ENCODE data around the gene RIPOR3. TPM values are rescaled to one million over a fixed set of nuclear protein-coding genes. Genes with fewer than 3 reads are reported as not detected.

Gene RIPOR3
- total RNA-seq, 4 donors from 2014 or later = 1.8 to 12.7 (median 4.9) TPM

DNA sequence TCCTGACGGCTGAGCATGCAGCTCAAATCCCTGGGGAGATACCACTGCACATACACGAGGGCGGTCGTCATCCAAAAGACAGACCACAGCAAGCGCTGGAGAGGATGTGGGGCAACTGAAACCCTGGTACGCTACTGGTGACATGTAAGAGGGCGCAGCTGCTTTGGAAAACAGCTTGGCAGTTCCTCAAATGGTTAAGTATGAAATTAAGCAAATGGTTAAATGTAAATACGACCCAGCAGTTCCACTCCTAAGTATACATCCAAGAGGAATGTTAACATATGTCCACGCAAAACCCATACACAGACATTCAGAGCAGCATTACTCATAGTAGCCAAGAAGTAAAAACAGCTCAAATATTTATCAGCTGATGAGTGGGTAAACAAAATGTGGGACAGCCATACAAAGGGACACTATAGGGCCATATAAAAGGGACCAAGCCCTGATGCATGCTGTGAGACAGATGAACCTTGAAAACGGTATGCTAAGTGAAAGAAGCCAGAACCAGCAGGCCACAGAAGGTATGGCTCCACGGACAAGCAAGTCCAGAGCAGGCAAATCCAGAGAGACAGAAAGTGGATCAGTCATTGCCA, 38.5 kb downstream of the RIPOR3 start:
- WGBS, 2 donors = 77 to 81% methylated on average over 11 of the region's 11 CpGs
- no peak overlapping the region for H3K4me3 ChIP-seq (ENCODE audit: low read depth, poor library complexity, severe bottlenecking)
- intact Hi-C loops (cut with DNase I; ENCODE audit: low total_unique reads) = no loop called here
- TF ChIP-seq, protein P1, sequence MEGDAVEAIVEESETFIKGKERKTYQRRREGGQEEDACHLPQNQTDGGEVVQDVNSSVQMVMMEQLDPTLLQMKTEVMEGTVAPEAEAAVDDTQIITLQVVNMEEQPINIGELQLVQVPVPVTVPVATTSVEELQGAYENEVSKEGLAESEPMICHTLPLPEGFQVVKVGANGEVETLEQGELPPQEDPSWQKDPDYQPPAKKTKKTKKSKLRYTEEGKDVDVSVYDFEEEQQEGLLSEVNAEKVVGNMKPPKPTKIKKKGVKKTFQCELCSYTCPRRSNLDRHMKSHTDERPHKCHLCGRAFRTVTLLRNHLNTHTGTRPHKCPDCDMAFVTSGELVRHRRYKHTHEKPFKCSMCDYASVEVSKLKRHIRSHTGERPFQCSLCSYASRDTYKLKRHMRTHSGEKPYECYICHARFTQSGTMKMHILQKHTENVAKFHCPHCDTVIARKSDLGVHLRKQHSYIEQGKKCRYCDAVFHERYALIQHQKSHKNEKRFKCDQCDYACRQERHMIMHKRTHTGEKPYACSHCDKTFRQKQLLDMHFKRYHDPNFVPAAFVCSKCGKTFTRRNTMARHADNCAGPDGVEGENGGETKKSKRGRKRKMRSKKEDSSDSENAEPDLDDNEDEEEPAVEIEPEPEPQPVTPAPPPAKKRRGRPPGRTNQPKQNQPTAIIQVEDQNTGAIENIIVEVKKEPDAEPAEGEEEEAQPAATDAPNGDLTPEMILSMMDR (IDR thresholded peaks at IDR 0.05) = no peak
- TF ChIP-seq POLR2A (IDR thresholded peaks at IDR 0.05) = no peak
- no peak for DNase-seq (ENCODE audit: low spot score in 2 of 2)

DNA sequence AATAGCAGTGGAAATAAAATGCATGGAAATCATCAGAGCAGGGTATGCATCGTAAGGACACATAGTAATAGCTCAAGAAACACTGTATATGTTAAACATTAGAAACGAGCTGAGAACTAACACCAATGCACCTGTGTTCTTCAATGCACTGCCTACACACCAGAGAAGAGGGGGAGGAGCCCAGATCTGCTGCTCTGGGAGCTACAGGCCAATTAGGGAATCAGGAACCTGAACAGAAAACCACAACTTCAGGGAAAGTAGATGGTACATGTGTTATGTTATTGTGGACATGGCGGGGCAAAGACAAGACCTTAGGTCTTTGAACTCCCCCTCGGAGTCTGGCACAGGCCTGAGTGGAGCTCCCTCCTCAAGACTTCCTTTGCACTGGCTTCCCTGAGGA, 39.7 kb downstream of the RIPOR3 start:
- no peak for DNase-seq (ENCODE audit: low spot score in 2 of 2)
- 87 to 93% methylated on average over 4 of the region's 4 CpGs for WGBS, 2 donors
- intact Hi-C loops (cut with DNase I; ENCODE audit: low total_unique reads) = no loop called here
- TF ChIP-seq, protein P1 (IDR thresholded peaks at IDR 0.05) = no peak
- TF ChIP-seq POLR2A (IDR thresholded peaks at IDR 0.05) = no peak
- no peak overlapping the region for H3K4me3 ChIP-seq (ENCODE audit: low read depth, poor library complexity, severe bottlenecking)

DNA sequence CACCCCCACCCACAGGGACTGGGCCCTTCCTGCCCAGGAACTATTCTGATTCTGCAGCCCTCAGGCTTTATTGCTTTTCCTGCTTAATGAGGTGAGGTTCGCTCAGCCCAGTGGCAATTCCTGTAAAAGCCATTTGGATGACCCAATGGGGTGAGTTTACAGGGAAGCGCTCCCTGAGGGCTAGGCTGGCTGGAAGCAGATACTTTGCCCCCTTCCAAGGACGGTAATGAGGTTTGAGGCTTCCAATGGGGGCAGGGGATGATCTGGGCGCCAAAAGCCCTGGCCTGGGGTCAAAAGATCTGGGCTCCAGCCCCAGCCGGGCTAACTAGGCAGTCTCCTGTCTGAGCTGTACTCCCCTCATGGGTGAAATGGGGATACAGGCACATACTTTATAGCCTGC, 41.8 kb downstream of the RIPOR3 start:
- intact Hi-C loops (cut with DNase I; ENCODE audit: low total_unique reads) = no loop called here

DNA sequence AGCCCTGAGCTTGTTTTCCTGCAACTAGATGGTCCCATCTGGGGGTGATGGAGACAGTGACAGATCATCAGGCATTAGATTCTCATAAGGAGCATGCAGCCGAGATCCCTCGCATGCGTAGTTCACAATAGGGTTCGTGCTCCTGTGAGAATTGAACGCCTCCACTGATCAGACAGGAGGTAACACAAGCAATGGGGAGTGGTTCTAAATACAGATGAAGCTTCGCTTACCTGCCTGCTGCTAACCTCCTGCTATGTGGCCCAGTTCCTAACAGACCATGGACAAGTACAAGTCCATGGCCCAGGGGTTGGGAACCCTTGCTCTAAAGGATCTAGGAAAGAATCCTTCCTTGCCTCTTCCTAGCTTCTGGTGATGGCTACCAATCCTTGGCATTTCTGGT, 42.7 kb downstream of the RIPOR3 start:
- intact Hi-C loops (cut with DNase I; ENCODE audit: low total_unique reads) = no loop called here
- WGBS, 2 donors = 97 to 98% methylated on average over 6 of the region's 6 CpGs
- no peak for DNase-seq (ENCODE audit: low spot score in 2 of 2)

More for the DNA sequence above, 41.8 kb downstream of the RIPOR3 start:
- TF ChIP-seq, protein P1 (IDR thresholded peaks at IDR 0.05) = no peak
- no peak for TF ChIP-seq POLR2A (IDR thresholded peaks at IDR 0.05)
- DNase-seq (ENCODE audit: low spot score in 2 of 2) = no peak
- no peak overlapping the region for H3K4me3 ChIP-seq (ENCODE audit: low read depth, poor library complexity, severe bottlenecking)
- WGBS, 2 donors = 60 to 65% methylated on average over 4 to 5 of the region's 5 CpGs

DNA sequence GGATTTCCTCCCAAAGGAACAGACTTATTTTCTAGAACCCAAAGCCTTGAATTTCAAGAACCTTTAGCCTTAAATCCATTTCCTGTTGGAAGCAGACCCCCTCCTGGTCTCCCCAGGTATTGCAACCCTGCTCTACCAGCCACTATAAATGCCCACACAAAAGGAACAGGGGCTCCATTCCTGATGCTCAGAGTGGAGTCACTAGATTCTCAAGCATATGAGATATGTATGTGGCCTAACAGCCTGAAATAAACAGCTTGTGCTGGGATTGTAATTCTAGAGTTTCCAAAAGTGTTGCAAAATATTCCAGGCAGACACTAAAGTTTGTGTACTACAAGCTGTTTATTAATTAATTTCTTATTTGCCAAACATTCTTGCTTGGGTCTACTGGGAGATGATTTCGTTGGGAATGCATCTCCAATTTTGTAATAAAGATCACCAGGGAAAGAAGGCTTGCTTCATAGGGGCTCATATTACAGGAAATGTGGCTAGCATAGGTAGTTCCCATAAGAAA, 44.8 kb downstream of the RIPOR3 start:
- no peak overlapping the region for H3K4me3 ChIP-seq (ENCODE audit: low read depth, poor library complexity, severe bottlenecking)
- no peak for DNase-seq (ENCODE audit: low spot score in 2 of 2)
- intact Hi-C loops (cut with DNase I; ENCODE audit: low total_unique reads) = no loop called here
- TF ChIP-seq, protein P1 (IDR thresholded peaks at IDR 0.05) = no peak
- TF ChIP-seq POLR2A (IDR thresholded peaks at IDR 0.05) = no peak
- 54 to 62% methylated on average over 1 of the region's 1 CpG for WGBS, 2 donors

More for the DNA sequence above, 42.7 kb downstream of the RIPOR3 start:
- TF ChIP-seq, protein P1 (IDR thresholded peaks at IDR 0.05) = no peak
- no peak for TF ChIP-seq POLR2A (IDR thresholded peaks at IDR 0.05)
- no peak overlapping the region for H3K4me3 ChIP-seq (ENCODE audit: low read depth, poor library complexity, severe bottlenecking)

Data from lower leg skin (tissue), 4 donors.